Esophagus muscularis mucosa (tissue), 3 donors: Measurements from ENCODE around the gene PGBD5.

Source experiments
- CTCF ChIP-seq, 3 experiments: fragments of 200-600 bp in 2 of 3; fragments of 450-650 bp in 1 of 3; sonication (generic) in 2 of 3; IDR thresholded peaks; one replicate each; pipeline ENCODE4 v1.5.1; 2017 to 2019; ENCODE audit warnings: antibody characterized with exemption in 3 of 3, mild to moderate bottlenecking in 2 of 3, moderate library complexity in 1 of 3
- POLR2A ChIP-seq: fragments of 450-650 bp; IDR thresholded peaks from one replicate; pipeline ENCODE4 v1.6.1; 2017; ENCODE audit warnings: antibody characterized with exemption, moderate library complexity, mild to moderate bottlenecking, low read depth
- POLR2AphosphoS5 ChIP-seq, 2 donors: sonication (generic); formaldehyde crosslinking; IDR thresholded peaks; one replicate each; pipeline ENCODE4 v1.6.1; 2017; ENCODE audit warnings: antibody characterized with exemption in 2 of 2

GRCh38 chr1:230307213-230307612, 118.9 kb downstream of the PGBD5 start:
- TF ChIP-seq CTCF (IDR thresholded peaks at IDR 0.05), result no peak
- no peak for TF ChIP-seq POLR2A
- TF ChIP-seq POLR2AphosphoS5 (IDR thresholded peaks at IDR 0.05), result no peak
